ENCODE measurements around the gene FRMD4A. TPM values are rescaled to one million over a fixed set of nuclear protein-coding genes. Genes with fewer than 3 reads are reported as not detected.

Gene FRMD4A
- total and polyA plus RNA-seq, 2 experiments from 2014 or later = 5.4 to 10.3 TPM

DNA sequence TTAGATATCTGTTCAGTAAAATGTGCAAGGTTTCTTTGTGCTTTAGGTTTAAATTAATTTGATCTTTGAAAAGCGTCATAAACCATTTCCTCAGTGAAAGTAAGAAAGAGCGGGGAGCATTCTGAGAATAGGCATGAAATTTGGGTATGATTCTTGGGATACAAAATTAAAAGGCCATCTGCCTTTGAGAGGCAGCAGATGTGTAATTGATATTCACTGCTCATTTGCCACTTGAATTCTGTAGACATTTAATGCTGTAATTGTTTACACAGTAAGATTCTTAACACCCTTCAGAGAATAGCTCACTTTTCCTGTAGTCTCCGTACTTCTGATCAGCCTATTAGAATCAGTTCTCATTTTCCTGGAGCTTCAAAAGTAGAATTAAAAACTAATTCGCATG lies 18.7 kb downstream of the FRMD4A start:
- 81% methylated on average over 4 of the region's 4 CpGs for WGBS (ENCODE audit: low lambda C conversion rate, missing lambda C conversion rate)
- Histone ChIP-seq H3K4me1 (ENCODE audit: insufficient read depth) (no peaks in the 10 kb centered on the region), H3K79me2 (no peaks in the 10 kb centered on the region), H4K20me1 (ENCODE audit: insufficient read depth, poor library complexity, severe bottlenecking) (no peaks in the 10 kb centered on the region), H3K27me3 (peaks cover 4% of the 10 kb centered on the region), H3K36me3 (replicated peaks; ENCODE audit: insufficient read depth, low read depth) (no peaks in the 10 kb centered on the region), H3K27ac (no peak overlapping the region), H3K9me3 (ENCODE audit: low read depth) (no peaks in the 10 kb centered on the region), H3K4me3 (no peak overlapping the region), H3K9me2 (replicated peaks; ENCODE audit: insufficient read depth) (no peaks in the 10 kb centered on the region), H3K4me2 (no peak overlapping the region), H2AFZ (no peak overlapping the region)
- DNase-seq (ENCODE audit: low spot score) = no peak
- no peak for TF ChIP-seq EZH2 (IDR thresholded peaks at IDR 0.05; ENCODE audit: borderline replicate concordance)
- TF ChIP-seq, protein P1, sequence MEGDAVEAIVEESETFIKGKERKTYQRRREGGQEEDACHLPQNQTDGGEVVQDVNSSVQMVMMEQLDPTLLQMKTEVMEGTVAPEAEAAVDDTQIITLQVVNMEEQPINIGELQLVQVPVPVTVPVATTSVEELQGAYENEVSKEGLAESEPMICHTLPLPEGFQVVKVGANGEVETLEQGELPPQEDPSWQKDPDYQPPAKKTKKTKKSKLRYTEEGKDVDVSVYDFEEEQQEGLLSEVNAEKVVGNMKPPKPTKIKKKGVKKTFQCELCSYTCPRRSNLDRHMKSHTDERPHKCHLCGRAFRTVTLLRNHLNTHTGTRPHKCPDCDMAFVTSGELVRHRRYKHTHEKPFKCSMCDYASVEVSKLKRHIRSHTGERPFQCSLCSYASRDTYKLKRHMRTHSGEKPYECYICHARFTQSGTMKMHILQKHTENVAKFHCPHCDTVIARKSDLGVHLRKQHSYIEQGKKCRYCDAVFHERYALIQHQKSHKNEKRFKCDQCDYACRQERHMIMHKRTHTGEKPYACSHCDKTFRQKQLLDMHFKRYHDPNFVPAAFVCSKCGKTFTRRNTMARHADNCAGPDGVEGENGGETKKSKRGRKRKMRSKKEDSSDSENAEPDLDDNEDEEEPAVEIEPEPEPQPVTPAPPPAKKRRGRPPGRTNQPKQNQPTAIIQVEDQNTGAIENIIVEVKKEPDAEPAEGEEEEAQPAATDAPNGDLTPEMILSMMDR (IDR thresholded peaks at IDR 0.05; ENCODE audit: poor library complexity) = no peak
- TF ChIP-seq EZH2phosphoT487 (IDR thresholded peaks at IDR 0.05; ENCODE audit: low read depth, severe bottlenecking, unreplicated experiment) = no peak

DNA sequence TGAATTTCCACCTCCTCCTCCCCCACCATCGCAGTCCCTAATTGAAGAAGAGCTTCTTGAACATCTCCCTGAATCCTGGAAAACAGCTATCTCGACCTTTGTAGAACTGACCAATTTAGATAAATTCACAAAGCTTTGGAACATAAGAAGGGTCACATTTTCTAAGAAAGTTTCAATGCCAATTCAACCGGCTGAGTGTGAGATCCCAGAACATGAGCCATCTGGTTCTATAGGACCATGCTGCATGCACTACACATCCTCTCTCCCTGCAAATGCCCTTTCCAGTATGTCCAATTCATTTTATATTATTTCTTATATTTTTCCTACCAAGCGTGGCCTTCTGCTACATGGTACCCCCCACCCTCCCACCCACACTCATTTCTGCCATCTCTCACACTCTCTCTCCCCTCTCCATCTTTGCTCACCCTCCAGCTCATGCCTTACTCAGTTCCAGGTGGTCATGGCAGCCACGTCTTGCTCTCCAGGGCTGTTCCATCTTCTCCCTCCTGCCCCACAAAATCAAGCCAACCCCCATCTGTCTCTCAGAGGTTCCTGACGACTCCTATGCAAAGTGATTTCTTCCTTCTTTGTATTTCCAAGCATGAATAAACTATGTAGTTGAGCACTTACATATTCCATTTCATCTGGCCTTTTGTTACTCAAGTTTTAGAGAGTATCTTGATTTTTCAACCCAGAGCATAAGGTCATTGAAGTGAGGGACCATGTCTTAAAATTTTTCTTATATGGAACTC lies 19.3 kb downstream of the FRMD4A start:
- no peak for DNase-seq (ENCODE audit: low spot score)
- peaks cover 4% of the 10 kb centered on the region for H3K27me3 ChIP-seq
- WGBS (ENCODE audit: low lambda C conversion rate, missing lambda C conversion rate) = 75% methylated on average over 5 of the region's 6 CpGs
- no peaks in the 10 kb centered on the region for H3K9me3 ChIP-seq (ENCODE audit: low read depth)
- no peaks in the 10 kb centered on the region for H3K79me2 ChIP-seq
- TF ChIP-seq, protein P1 (IDR thresholded peaks at IDR 0.05; ENCODE audit: poor library complexity) = no peak
- TF ChIP-seq EZH2phosphoT487 (IDR thresholded peaks at IDR 0.05; ENCODE audit: low read depth, severe bottlenecking, unreplicated experiment) (no peak), EZH2 (IDR thresholded peaks at IDR 0.05; ENCODE audit: borderline replicate concordance) (no peak)
- H3K9me2 ChIP-seq (replicated peaks; ENCODE audit: insufficient read depth) = no peaks in the 10 kb centered on the region
- H3K4me1 ChIP-seq (ENCODE audit: insufficient read depth) = no peaks in the 10 kb centered on the region
- H3K27ac ChIP-seq = no peak overlapping the region
- no peaks in the 10 kb centered on the region for H3K36me3 ChIP-seq (replicated peaks; ENCODE audit: insufficient read depth, low read depth)
- H4K20me1 ChIP-seq (ENCODE audit: insufficient read depth, poor library complexity, severe bottlenecking) = no peaks in the 10 kb centered on the region
- no peak overlapping the region for H2AFZ ChIP-seq
- no peak overlapping the region for H3K4me3 ChIP-seq
- no peak overlapping the region for H3K4me2 ChIP-seq

DNA sequence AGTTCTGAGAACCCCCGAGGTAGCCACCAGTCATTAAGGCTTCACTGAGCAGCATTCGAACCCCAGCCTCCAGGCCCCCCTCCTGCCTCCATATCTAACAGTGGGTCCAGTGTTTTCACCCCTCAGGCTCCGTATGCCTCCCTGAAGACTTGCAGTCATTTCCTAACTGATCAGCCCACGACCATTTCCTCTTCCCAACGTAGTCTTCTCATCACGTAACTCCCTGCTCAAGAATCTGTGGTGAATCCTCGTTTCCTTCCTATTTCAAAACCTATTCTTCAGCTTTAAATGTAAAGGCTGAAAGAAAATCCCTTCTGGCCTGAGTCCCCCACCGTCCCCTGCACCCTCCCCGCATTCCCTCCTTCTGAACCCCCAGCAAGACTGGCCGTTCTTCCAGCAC lies 21.1 kb downstream of the FRMD4A start:
- DNase-seq (ENCODE audit: low spot score) = no peak
- Histone ChIP-seq H3K79me2 (no peaks in the 10 kb centered on the region), H4K20me1 (ENCODE audit: insufficient read depth, poor library complexity, severe bottlenecking) (no peaks in the 10 kb centered on the region), H3K9me3 (ENCODE audit: low read depth) (no peaks in the 10 kb centered on the region), H3K9me2 (replicated peaks; ENCODE audit: insufficient read depth) (no peaks in the 10 kb centered on the region), H3K4me3 (no peak overlapping the region), H3K27me3 (peaks cover 4% of the 10 kb centered on the region), H3K4me1 (ENCODE audit: insufficient read depth) (no peaks in the 10 kb centered on the region), H3K36me3 (replicated peaks; ENCODE audit: insufficient read depth, low read depth) (no peaks in the 10 kb centered on the region), H3K4me2 (no peak overlapping the region), H2AFZ (no peak overlapping the region), H3K27ac (no peak overlapping the region)
- WGBS (ENCODE audit: low lambda C conversion rate, missing lambda C conversion rate) = 90% methylated on average over 9 of the region's 10 CpGs
- TF ChIP-seq EZH2 (IDR thresholded peaks at IDR 0.05; ENCODE audit: borderline replicate concordance) (no peak), EZH2phosphoT487 (IDR thresholded peaks at IDR 0.05; ENCODE audit: low read depth, severe bottlenecking, unreplicated experiment) (no peak)
- TF ChIP-seq, protein P1 (IDR thresholded peaks at IDR 0.05; ENCODE audit: poor library complexity) = no peak

Data from hepatocyte (in vitro differentiated cells).